ENCODE results near the gene NPTXR.
A peak's percentile ranks its signal among the peaks of the same experiment; 100 is the strongest.

NPTXR gene

DNA sequence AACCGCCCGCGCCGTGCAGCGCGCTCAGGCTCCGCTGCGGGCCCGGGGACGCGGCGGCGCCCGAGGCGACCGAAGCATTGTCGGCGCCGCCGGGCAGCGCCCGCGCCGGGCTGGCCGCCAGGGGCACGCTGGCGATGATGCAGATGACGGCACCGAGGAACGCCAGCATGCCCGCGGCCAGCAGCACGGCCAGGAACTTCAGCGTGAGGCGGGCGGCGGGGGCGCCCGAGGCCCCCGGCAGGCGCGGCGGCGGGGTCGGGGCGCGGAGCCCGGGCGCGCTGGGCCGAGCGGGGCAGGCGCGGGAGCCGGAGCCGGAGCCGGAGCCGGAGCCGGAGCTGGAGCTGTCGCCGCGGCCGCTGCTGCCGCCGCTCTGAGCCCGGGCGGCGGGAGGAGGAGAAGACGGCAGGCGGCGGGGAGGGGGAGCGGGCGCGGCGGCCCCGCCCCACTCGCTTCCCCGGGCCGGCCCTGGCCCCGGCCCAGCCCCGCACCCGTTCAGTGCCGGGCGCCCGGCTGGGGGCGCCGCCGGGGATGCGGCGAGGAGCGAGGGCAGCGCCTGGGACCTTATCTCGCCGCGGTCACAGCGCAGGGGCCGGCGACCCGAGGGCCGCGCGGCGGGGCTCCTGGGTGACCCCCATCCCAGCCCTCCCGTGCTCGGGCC, at the start of gene NPTXR:
Gene NPTXR, minus strand, starts transcription at position 372 of the 658 bp plus-strand sequence.
- DNase-seq: peak in 1 of 2 experiments; percentile 50

DNA sequence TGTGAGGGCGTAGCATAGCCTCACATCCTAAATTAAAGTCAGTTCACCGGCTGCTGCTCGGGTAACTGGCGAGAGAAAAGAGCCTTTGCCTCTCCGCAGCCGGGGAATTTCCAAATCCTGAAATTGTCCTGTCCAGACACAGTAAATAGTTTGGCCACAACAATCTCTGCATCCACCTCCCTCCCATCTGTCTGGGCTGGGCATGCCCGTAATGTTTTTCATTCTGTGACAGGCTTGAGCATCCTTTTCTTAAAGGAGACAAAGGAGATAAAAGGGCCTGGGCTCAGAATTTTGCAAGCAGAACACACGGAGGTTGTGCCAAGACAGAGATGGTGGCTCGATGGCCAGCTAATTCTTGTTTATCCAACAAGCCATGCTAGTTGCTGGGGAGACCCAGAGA, 47.4 kb upstream of the NPTXR start:
- DNase-seq: no peak

DNA sequence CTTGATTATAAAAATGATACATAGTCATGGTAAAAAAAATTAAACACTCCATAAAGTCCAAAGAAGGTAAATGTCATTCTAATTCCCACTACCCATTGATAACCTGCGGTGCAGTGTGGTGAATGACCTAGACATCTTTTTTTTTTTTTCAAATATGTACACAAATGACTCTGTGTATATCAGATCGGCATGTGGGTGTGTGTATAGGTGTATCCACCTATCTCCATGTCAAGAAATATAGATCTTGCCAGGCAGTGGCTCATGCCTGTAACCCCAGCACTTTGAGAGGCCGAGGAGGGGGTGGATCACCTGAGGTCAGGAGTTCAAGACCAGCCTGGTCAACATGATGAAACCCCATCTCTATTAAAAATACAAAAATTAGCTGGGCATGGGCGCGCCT, 46.5 kb upstream of the NPTXR start:
- DNase-seq: no peak

DNA sequence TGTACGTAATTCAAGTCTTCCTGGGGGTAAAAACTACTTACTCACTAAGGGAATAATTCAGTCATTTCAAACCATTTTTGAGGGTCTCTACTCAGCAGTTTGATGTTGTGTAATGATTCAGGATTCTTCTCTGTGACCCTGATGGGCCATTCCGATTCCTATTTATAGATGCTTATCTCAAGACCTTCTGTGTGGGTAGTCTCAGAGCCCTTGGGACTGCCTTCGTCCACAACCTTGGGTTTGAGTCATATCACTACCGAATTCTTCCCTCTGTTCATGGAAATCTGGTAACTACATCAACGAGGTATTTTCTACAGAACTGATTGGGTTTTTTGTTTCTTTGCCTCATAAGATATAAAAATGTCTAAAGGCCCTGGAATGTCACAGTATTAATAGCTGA, 42.5 kb upstream of the NPTXR start:
- DNase-seq: no peak

DNA sequence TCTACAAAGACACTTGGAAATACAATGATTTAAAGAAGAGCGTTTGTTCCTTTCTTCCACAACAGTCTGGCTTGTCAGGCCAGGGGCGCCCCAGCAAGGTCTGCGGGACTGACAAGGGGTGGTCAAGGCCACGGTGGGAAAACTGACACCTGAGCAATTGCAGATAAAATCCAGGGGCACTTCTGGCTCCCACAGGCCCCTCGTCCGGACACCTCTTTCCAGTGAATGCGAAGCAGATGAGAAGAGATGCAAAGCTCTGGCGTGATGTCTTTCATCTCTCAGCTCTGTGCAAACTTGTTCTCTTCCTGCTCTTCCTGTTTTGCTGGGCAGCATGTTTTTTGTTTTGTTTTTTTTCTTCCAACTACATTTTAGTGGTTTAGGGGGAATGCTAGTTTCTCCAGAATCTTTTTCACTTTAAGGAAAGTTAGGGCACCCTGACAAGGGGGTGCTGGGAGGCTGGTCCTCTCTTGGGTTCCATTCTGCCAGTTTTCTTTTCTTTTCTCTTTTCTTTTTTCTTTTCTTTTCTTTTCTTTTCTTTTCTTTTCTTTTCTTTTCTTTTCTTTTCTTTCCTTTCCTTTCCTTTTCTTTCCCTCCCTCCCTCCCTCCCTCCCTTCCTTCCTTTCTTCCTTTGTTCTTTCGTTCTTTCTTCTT, 39.3 kb upstream of the NPTXR start:
- no peak for DNase-seq

DNA sequence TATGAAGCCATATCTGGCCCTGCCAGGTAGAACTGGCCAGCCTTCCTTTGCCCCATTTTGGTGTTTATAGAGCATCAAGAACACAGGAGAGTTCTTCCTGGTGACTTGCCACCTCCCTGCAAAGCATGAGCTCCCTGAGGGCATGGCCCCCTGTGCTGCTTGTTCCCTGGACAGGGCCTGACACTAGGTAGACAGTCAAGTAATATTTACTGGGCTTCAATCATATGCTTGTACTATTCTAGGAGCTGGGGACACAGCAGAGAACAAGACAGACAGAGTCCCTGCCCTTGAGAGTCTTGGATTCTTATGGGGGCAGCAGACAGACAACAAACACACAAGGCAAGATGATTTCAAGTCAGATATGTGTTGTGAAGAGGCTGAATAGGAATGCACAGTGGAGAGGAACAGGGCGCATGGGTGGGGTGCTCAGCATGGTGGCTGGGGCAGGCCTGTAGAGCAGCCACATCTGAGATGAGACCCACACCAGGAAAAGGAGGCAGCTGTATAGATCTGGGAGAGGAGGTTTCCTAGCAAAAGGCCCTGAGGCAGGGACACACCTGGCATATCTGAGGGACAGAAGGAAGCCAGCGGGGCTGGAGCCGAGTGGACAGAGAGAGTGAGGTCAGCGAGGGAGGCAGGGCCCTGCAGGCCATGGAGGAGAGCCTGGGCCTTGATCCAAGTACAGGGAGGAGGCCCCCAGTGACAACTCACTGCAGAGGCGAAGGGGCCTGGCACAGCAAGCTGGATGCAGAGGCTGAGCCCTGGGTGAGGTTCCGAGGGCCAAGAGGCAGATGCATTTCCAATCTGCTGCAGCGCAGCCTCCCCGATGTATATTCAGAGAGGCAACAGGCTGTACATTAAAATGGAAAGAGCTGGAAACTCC, 38.4 kb upstream of the NPTXR start:
- DNase-seq: no peak

DNA sequence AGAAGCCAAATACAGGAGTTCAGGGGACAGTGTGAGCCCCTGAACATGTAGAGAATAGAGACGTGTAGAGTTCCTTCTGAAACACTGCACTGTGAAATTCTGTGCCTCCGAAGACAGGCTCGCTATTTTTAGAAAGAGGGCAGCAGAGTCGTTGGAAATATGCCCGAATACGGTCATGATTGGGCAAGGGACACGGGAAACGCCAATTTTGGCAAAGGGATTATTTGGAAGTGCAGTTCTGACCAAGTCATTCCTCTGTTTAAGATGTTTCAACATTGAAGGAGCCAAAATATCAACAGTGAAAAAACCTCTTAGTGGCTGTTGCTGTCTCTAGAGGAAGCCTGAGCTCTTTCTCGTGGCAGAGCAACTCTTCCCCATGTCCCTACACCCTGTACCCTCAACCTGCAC, 37.6 kb upstream of the NPTXR start:
- no peak for DNase-seq

DNA sequence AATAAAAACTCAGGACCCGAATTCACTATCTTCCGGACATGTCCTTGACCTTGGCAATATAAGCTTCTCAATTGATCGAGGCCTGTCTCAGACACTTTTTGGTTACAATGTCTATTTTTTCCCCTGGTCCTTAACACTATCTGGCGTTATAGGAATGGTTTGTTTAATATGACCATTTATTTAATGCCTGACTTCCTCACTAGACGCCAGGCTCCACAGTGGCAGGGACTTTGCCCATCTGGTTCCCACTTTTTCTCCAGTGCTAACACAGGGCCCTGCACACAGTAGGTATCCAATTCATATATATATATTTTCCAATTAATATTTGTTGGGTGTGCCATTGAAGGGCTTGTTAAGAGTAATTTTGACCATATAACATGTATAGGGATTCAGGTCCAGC, 36.1 kb upstream of the NPTXR start:
- no peak for DNase-seq

DNA sequence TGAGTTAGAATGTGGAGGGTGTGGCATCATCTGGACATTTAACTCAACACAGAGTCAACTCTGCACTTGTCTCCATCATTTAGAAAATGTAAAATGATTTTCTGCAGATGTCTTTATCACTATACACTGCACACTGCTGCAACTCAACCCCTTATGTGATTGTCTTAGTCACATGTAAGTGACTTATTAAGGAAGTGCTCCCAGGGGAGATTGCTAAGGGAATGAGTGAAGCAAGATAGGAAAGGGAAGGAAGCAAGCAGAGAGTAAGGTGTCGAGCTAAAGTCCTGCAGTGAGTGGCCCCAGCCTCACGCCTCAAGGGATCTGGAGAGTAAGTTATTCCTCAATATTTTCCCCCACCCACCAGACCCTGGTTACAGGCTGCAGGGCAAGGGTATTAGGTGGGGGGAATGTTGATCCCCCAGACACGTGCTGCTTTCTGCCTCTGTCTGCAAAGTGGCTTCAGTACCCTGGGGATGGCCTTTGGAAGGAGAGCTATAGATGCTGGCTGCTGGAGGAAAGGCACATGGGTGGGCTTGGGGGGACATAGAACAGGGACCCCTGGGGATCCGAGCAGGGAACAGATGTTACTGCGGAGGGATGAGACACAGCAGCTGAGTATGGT, 35.4 kb upstream of the NPTXR start:
- no peak for DNase-seq

DNA sequence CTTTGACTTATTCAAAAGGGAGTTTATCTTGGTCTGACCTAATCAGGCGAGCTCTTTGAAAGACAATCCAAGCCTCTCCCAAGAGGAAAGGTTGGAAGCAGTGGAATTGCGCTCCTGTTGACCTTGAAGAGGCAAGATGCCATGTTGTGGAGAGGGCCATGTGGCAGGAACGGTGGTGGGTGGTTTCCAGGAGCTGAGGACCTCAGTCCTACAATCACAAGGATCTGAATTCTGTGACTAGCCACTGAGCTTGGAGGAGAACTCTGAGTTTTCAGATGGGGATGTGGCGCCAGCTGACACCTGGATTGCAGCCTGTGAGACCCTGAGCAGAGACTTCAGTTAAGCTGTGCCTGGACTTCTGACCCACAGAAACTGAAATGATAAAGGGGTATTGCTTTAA, 34.2 kb upstream of the NPTXR start:
- no peak for DNase-seq

DNA sequence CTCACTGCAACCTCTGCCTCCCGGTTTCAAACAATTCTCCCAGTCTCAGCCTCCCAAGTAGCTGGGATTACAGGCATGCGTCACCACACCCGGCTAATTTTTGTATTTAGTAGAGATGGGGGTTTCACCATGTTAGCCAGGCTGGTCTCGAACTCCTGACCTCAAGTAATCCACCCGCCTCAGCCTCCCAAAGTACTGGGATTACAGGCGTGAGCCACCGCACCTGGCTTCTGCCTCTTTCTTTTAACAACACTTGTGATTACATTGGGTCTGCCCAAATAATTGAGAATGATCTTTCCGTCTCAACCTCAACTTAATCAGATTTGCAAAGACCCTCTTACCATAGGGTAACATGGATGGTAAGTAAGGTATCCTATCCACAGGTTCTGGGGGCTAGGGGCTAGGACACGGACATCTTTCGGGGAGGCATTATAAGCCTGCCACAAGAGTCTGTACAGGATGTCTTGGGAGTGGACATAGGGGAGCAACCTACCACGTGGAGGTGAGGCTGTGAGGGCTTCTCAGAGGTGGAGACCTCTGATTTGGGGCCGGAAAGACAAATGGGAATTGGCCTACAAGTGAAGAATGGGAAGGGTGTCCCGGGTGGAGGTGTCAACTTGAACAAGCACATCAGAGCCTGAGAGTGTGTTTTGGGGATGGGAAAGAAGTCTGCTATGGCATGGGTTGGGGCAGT, 30.8 kb upstream of the NPTXR start:
- no peak for DNase-seq

DNA sequence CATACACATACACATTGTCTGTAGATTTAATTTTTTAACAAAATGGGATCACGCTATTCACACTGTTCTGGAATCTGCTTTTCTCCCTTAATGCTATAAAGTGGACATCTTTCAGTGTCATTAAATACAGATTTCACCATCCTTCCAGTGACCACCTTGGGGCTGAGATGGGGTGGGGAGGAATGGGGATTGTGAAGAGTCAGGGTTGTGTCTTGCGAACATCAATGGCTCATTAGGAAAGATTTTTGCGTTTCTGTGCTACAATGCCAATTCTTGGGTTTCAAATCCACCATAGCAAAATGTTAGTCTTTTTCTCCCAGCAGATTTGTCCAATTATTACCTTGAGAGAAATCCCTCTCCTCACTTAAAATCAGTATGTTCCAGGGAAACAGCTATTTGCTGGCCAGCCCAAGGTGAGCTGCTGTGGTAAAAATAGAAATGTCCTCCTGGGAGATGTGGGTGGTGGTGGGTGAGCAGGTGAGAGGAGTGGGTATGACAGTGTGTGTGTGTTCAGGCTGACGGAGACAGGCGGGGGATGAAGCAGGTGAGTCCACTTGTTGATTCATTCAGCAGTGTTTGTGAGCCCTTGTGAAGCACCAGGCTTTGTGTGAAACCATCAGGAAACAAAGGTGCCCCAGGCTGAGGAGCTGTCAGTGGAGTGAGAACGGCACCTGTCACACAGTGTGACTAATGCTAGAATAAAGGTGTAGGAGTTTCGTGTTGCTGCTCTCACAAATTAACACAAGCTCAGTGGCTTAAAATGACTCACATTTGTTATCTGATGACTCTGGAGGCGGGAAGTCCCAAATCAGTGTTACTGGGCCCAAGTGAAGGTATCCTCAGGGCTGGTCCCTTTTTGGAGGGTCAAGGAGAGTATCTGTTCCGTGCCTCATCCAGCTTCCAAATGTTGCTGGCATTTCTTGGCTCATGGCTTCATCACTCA, 29.9 kb upstream of the NPTXR start:
- peak; percentile 73 to 79 for DNase-seq

DNA sequence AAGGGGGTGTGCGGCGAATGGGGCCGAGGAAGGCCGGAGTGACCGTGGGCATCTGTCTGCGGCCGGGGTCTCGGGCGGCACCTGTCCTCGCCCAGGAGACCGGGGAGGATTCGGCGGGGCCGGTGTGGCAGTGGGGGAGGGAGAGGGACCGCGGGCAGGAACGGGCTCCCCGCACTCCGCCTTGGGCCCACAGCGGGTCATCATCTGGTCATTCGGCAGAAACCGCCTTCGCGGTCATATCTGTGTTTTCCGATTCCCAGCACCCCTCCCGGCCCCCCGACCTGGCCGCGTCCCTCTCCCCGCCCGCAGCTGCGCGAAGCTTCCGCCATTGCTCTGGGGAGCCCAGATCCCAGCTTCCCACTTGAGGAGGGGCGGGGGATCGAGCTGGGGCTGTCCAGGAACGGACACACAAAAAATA, 29.0 kb upstream of the NPTXR start:
- peak in 1 of 2 experiments; percentile 29 for DNase-seq

DNA sequence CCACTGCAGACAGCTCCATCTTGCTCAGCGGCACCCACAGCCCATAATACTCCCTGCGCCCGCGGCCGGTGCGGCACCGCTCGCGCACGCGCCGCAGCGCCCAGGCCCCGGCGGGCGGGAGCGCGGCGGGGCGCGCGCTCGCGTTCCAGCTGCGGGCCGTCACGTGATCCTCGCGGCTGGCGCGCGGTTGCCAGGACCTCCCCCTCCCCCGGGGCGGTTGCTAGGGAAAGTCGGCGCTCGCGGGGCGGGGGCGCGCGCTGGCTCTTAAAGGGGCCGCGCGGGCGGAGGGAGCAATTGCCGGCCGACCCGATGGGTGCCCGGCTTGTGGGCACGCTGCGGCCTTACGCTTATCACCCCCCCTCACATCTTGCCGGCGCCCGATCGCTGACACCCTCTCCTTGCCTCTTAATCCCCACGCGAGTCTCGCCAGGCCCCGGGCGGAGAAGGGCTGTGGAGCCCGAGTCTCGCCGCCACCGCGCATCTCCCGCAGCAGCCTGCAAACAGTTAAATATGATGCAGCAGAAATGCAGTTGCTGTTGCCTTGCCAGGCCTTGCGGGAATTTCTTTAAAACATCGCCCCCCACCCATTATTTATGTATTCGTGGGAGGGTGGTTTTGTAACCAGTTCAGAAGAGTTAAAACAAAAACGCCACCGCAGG, 28.5 kb upstream of the NPTXR start, which contains the start of gene CBX6:
Gene CBX6, minus strand, starts transcription at position 45 of the 659 bp plus-strand sequence. Its CDS starts 26 bp downstream, at position 19.
- DNase-seq: peak; percentile 94

DNA sequence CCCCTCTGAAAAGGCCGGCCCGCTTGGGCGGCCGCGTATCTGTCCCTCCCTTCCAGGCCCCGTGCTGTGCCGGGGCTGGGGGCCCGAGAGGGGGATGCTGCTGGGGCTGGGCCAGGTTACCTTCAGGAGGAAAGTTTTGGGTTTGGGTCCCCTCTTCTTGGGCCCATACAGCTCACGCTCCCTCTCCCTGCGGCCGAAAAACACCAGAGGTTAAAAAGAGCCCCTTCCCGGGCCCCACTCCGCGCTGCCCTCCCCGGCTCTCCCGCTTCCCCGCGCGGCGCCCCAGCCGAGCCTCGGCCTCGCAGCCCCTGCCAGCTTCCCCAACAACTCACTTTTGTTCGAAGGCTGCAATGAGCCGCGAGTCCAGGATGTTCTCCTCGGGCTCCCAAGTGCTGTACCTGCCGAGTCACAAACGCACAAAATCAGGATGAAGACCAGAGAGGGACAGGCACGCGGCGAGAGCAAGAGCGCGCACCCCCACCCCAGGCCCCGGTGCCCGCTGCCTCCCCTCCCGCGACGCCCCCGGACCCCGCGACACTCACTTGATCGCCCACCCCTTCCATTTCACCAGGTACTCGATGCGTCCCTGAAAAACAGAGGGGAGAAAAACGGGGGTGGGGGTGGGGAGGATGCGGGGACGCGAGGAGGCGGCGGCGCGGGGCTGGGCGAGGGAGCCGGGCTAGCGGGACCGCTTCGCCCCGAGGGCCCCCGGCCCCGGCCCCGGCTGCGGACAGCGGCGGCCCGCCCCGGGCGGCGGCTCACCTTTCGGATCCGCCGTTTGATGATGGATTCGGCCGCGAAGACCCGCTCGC, 27.7 kb upstream of the NPTXR start:
- DNase-seq: peak in 1 of 2 experiments; percentile 46

DNA sequence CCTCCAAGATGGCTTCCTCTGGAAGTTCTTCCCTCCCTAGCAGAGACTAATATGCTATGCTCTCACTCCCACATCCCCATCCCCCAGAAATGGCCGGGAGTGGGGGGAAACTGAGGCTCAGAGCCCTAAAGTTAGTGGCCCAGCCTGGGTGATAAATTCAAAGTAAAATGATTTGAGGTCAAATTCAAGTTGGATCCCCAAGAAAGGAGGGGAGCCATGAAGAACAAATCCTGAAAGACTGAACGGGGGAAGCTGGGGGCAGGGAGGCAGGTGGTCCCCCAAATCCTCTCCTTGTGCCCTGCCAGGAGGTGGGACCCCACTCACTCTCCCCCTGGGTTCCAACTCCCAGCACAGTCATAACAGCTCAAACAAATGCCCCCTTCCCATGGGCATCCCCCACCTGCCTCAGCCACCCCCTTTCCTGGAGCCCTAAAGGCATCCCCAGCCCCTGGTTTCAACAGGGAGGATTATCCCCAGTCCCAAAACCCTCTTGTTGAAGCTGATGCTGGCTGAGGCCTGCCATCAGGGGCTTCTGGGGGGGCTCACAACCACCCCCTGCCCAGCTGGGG, 27.0 kb upstream of the NPTXR start:
- DNase-seq: no peak

DNA sequence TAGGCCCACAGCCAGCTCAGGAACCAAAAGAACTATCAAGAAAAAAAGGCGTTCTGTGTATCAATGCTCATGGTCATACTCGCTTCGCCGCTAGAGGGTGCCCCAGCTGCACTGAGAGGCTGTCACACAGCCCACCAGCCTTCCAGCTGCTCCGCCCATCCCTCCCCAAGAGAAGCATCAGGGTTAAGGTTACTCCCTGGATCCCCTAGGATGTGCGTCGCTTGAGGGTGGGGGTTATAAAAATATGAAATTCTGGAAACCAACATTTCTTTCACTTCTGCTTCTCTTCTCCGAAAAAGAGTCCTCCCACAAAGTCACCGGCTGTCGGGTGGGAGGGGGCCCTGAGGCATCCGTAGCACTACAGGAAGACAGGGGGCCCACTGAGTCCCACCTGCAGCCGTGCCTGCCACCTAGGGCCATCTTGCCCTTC, 26.5 kb upstream of the NPTXR start:
- DNase-seq: peak; percentile 95

DNA sequence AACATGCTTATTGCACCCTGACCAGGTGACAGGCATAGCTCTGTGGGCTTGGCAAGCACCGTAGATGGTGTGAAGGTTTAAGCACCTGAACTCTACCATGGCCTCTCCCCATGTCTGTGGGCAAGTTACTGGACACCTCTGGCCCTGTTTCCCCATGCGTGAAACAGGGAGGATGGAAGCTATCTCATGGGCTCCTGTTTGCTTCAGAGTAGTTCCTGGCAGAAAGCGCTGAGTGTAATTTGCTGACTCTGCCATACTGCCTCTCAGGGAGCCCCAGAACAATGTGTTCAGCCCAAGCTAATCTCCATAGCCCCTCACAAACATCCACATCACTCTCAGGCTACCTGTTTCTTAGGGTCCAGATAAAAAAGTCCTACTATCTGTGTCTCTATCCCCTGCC, 25.8 kb upstream of the NPTXR start:
- DNase-seq: no peak

DNA sequence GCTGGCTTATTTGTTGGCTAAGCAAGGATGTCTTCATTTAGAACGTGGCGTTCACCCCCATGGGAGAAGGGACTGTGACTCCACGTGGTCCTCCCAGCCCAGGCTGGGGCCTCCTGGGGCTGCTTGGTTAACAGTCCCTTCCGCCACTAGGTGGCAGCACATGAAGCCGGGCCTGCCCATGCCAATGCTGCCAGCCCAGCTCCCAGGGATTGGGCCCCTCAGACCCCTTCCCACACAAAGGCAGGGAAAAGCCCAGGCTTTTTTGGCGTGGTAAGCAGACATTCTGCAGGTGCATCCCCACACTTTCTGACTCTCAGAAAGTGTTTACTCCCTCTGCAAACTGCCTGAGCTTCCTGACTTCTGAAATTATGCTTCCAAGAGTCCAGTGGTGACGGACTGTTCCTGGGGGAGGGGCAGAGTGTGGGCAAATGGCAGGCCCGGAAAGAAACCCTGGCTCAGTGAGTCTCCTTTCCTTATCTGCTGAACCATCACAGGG, 25.1 kb upstream of the NPTXR start:
- peak; percentile 91 for DNase-seq

All from activated CD4-positive, alpha-beta T cell treated with anti-CD3 and anti-CD28 coated beads, Interleukin-2, amount 50 U/mL, for 48 hours (primary cell).